HFF-Myc (cell line): ENCODE results near the gene ICAM4.

Source experiments
- DNase-seq: peaks from one replicate; pipeline ENCODE4 v3.0.0-alpha.2; 2011; ENCODE audit warnings: low read depth; ENCODE audit errors: extremely low read depth
- H3K4me3 ChIP-seq: replicated peaks from 2 replicates; pipeline ENCODE4 v1.5.1; 2011; ENCODE audit warnings: low read depth, mild to moderate bottlenecking, control low read depth, low read length
- TF ChIP-seq, protein P1 (sequence below): IDR thresholded peaks from 2 replicates; pipeline ENCODE4 v1.5.1; 2012; ENCODE audit warnings: mild to moderate bottlenecking, low read depth, low read length, control low read depth; ENCODE audit errors: missing control alignments

Gene ICAM4

DNA sequence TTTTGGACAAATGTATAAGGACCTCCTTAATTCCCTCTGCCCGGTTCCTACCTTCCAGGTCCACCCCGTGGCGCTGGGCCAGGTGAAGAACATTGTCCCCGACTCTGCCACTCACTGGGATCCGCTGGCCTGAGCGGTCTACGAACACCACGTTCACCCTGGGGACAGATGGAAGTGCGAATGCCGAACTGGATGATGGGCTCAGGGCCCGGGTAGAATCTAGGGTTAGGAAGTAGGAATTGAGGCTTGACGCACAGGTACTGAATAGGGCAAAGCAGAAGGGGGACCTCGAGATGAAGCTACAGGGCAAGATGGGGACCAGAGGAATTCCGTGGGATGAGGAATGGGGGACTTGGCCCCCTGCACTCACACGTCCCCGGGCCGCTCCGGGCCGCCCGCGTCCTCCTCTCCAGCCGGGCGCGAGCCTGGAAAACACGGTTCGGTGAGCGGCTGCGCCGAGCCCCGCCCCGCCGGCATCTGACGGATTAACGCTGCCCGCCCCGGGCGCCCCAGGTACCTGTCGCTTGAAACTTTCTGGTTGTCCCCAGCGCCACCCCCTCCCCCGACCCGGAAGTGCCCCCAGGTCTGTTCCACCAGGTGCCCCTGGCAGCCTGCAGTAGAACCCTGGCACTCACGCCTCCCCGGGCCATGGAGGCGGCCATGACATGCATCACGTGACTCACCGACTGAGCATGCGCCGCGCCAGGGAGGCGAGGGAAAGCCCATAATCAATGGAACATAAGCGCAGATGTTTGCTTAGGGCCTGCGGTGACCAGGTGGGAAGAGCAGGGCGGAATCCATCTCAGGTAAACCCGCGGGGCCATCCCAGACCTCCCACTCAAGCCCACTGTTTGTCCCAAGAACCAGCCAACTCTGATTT, 28.8 kb downstream of the ICAM4 start, which contains the start of gene FDX2:
FDX2 (minus strand) TSS at position 681 of the 880 bp plus-strand sequence; CDS start at position 662, 19 bp downstream.
- TF ChIP-seq, protein P1, sequence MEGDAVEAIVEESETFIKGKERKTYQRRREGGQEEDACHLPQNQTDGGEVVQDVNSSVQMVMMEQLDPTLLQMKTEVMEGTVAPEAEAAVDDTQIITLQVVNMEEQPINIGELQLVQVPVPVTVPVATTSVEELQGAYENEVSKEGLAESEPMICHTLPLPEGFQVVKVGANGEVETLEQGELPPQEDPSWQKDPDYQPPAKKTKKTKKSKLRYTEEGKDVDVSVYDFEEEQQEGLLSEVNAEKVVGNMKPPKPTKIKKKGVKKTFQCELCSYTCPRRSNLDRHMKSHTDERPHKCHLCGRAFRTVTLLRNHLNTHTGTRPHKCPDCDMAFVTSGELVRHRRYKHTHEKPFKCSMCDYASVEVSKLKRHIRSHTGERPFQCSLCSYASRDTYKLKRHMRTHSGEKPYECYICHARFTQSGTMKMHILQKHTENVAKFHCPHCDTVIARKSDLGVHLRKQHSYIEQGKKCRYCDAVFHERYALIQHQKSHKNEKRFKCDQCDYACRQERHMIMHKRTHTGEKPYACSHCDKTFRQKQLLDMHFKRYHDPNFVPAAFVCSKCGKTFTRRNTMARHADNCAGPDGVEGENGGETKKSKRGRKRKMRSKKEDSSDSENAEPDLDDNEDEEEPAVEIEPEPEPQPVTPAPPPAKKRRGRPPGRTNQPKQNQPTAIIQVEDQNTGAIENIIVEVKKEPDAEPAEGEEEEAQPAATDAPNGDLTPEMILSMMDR, result no peak
- peak; percentile 63 for DNase-seq
- H3K4me3 ChIP-seq, result peak within 1 kb of the TSS; percentile 60

DNA sequence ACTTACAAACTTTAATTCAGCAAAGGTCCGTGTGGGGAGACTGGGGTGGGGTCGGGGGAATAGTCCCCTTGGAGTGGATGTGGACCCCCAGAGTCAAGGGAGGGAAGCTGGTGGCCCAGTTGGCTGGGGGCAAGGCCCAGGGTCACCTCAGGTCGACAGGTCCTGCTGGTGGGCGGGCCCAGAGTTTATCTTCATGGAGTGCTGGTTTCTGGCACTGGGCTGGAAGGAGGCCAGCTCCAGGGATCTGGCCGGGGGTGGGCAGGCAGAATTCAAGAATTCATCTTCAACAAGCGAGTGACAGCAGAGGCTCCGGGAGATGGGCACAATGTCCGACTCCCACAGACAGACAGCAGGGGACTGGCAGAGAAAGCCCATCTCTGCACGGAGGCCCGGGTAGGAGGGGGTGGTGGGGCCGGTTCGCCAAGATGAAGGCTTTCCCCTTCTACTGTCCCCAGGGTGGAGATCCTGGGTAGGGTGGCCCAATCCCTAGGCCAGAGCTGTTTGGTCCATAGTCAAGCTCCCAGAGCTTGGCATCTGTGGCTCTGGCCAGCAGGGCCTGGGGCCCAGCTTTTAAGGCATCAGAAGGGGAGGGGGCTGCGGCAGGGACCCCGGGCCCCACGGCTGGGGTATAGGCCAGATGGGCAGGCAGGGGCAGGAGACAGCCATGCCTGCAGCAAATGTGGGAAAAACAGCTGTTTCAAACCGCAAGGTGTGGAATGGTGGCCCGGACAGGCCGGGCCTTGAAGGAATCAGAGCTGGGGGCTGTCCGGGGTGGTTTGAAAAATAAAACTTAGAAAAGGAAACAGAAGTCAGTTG, 29.7 kb downstream of the ICAM4 start:
- H3K4me3 ChIP-seq, result peak overlapping the region; percentile 60
- TF ChIP-seq, protein P1, result no peak
- DNase-seq, result no peak

DNA sequence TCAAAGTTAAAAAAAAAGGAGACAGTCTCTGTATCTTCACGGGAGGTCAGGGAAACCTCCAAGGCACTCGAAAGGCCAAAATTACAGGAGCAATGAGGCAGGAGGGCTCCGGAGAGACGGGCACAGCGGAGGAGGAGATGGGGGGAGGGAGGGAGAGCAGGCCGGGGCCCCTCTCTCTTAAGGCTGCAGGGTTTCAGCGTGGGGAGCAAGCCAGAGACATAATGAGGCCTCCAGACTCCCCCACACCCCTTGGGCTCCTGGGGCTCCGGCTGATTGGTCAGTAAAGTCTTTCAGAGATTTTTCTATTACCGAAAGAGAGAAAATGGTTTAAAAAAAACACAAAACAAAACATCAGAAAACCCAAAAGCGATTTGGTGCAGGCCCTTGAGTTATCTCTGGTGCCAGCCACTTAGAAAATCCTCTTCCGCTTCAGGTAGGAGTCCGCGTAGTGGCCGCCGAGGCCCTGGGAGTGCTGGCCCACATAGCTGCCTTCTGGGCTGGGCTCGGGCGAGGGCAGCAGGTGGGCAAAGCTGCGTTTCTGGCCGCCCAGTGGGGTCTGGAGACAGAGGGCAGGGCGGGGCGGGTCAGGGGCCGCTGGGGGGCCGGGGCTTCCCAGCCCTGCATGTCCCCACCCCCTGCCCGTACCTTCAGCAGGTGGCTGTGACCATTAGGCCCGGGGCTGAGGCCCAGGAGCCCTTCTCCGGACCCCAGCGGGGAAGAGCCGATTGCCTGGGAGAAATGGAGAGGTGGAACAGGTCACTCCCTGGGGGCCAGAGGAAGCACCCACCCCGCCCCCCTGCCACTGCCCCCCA, 30.5 kb downstream of the ICAM4 start:
- TF ChIP-seq, protein P1, result no peak
- DNase-seq, result no peak
- no peak overlapping the region for H3K4me3 ChIP-seq

DNA sequence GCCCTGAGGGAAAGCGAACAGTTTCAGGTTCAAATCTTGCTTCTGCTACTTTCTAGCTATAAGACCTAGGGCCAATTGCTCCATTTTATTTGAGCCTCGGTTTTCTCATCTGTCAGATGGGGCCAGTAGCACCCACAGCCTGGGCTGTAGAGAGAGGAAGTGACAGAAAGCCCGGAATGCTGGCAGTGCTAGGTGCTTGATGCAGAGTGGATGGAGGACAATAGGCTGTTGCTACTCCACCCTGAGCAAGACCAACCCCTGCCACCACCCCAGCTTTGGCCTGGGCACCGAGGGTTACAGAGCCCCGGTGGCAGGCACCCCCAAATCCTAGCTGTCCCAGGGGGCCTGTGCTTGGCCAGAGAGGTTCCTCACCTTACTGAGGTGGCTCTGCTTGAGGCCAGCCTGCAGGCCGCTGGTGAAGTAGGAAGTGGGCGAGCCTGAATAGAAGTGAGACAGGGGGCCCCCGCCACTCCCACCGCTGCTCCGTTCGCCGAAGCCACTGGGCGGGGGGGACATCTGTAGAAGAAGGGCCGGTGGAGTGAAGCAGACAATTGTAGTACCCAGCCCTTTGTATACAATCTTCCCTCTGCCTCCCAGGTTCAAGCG, 31.2 kb downstream of the ICAM4 start:
- no peak overlapping the region for H3K4me3 ChIP-seq
- no peak for DNase-seq
- TF ChIP-seq, protein P1, result no peak

DNA sequence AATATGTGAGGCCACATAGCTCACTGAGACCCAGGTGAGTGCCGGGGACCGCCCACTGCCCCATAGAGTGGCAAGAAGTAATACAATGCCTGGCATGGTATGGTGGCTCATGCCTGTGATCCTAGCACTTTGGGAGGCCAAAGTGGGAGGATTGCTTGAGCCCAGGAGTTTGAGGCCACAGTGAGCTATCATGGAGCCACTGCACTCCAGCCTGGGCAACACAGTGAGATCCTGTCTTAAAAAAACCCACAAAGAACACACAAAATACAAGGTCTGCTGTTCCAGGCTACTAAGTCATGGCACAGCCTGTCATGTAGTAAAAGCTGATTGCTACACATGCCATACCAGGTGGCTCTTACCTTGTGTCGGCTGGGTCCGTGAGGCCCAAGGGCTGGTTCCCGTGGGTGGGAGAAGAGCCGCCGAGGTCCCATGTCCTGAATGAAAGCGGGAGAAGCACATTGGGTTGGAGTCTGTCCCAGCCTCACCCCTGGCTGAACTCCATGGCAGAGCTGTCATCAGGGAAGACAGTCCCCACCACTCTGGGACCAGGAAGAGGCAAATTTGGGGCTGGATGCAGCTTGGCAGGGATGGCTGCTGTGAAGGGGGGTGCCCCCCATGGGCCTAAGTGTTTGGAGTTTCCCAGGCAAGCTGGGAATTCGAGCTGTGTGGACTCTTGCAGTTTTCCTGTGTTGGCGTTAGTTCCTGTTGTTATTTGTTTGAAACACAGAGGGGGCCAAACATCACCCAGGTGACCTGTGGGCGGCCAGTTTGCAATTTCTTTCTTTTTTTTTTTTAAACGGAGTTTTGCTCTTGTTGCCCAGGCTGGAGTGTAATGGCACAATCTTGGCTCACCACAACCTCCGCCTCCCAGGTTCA, 32.3 kb downstream of the ICAM4 start:
- TF ChIP-seq, protein P1, result no peak
- no peak for DNase-seq
- H3K4me3 ChIP-seq, result no peak overlapping the region
